Endothelial cell of umbilical vein (primary cell): ENCODE results near the gene LPP. TPM values are rescaled to one million over a fixed set of nuclear protein-coding genes. Genes with fewer than 3 reads are reported as not detected.

Experiments used
- BruUV-seq: library from RNA; stranded (reverse); fragments of 400-500 nt; replicated peaks from 2 replicates; lab custom pipeline; 2021; lab: Mats Ljungman, UMichigan
- CTCF ChIA-PET: fragments of 300-600, 350-600 bp; sonication (Branson Sonifier 250); formaldehyde crosslinking; loops from one replicate; lab custom pipeline; 2021; ENCODE audit warnings: antibody characterized with exemption, inconsistent platforms; lab: Charles Lee
- POLR2A ChIA-PET: fragments of 300-600, 350-600 bp; sonication (Branson Sonifier 250); formaldehyde crosslinking; loops from one replicate; lab custom pipeline; 2021; ENCODE audit warnings: antibody characterized with exemption, inconsistent platforms; lab: Charles Lee
- DNase-seq: peaks from one replicate; pipeline ENCODE4 v3.0.0-alpha.2; 2011; ENCODE audit warnings: low read depth, low spot score
- FAIRE-seq: peaks from 2 replicates; lab custom pipeline; 2011; peaks lifted over from hg19 to GRCh38; lab: Jason Lieb, UNC
- H2AFZ ChIP-seq: 2 replicates; pipeline ENCODE4 v1.6.0; 2012; ENCODE audit warnings: low read depth, low read length, control low read depth, inconsistent platforms
- H3K27ac ChIP-seq: 2 replicates; pipeline ENCODE4 v1.5.1; 2011; ENCODE audit warnings: low read depth, mild to moderate bottlenecking, control low read depth, low read length, moderate library complexity; ENCODE audit not compliant: insufficient read depth
- H3K27me3 ChIP-seq, 2 experiments: 2 replicates each; pipeline versions ENCODE4 v1.6.0 to v1.6.1; 2011; ENCODE audit warnings: low read length in 2 of 2, mixed read lengths in 1 of 2; ENCODE audit not compliant: control insufficient read depth in 2 of 2, insufficient read depth in 2 of 2
- H3K36me3 ChIP-seq, 2 experiments: 2 replicates in 1 of 2; 3 replicates in 1 of 2; pipeline ENCODE4 v1.5.1; 2011; ENCODE audit warnings: low read length in 2 of 2, mild to moderate bottlenecking in 1 of 2, moderate library complexity in 1 of 2; ENCODE audit not compliant: control insufficient read depth in 2 of 2, insufficient read depth in 2 of 2; ENCODE audit errors: extremely low read depth in 1 of 2
- H3K4me1 ChIP-seq: 3 replicates; pipeline ENCODE4 v1.5.1; 2011; ENCODE audit warnings: mild to moderate bottlenecking, low read length; ENCODE audit not compliant: control insufficient read depth, insufficient read depth; ENCODE audit errors: extremely low read depth
- H3K4me2 ChIP-seq: 2 replicates; pipeline ENCODE4 v1.6.1; 2011; ENCODE audit warnings: low read length, control low read depth, mixed read lengths; ENCODE audit not compliant: insufficient read depth
- H3K4me3 ChIP-seq, 3 experiments: fragments of 200-600 bp in 1 of 3; sonication (generic), shearing (Covaris generic) in 1 of 3; replicated peaks in 1 of 3; 2 replicates each; pipeline ENCODE4 v1.5.1; 2011 to 2016; ENCODE audit warnings: control low read depth in 3 of 3, low read length in 3 of 3, mild to moderate bottlenecking in 2 of 3, inconsistent platforms in 1 of 3, low read depth in 1 of 3, moderate library complexity in 1 of 3; ENCODE audit not compliant: insufficient read depth in 1 of 3
- H3K79me2 ChIP-seq: 2 replicates; pipeline ENCODE4 v1.6.0; 2012; ENCODE audit warnings: low read length, inconsistent platforms; ENCODE audit not compliant: control insufficient read depth, insufficient read depth
- H3K9ac ChIP-seq: replicated peaks from 2 replicates; pipeline ENCODE3; 2011; ENCODE audit warnings: low read length, control low read depth; ENCODE audit not compliant: insufficient read depth; ENCODE audit errors: extremely low read depth
- H3K9me1 ChIP-seq: replicated peaks from 3 replicates; pipeline ENCODE4 v1.6.0; 2011; ENCODE audit warnings: mild to moderate bottlenecking, low read length; ENCODE audit not compliant: control insufficient read depth, insufficient read depth; ENCODE audit errors: extremely low read depth
- H3K9me3 ChIP-seq: replicated peaks from 2 replicates; pipeline ENCODE4 v1.5.1; 2012; ENCODE audit warnings: low read length, inconsistent platforms; ENCODE audit not compliant: control insufficient read depth, insufficient read depth
- H4K20me1 ChIP-seq: replicated peaks from 2 replicates; pipeline ENCODE3; 2011; ENCODE audit warnings: mild to moderate bottlenecking, low read length; ENCODE audit not compliant: control insufficient read depth, insufficient read depth; ENCODE audit errors: extremely low read depth
- CTCF ChIP-seq, 2 donors: IDR thresholded peaks; 1 replicate in 1 of 2; 2 replicates in 1 of 2; pipeline ENCODE4 v1.5.1; 2011; ENCODE audit warnings: low read length in 2 of 2, mild to moderate bottlenecking in 2 of 2, moderate library complexity in 2 of 2, control low read depth in 1 of 2, inconsistent platforms in 1 of 2, low read depth in 1 of 2; ENCODE audit not compliant: insufficient read depth in 1 of 2; ENCODE audit errors: extremely low read depth in 1 of 2
- EZH2 ChIP-seq: IDR thresholded peaks from 2 replicates; pipeline ENCODE4 v1.6.1; 2012; ENCODE audit warnings: borderline replicate concordance, low read depth, mild to moderate bottlenecking, moderate library complexity, low read length, inconsistent platforms; ENCODE audit not compliant: severe bottlenecking
- FOS ChIP-seq: IDR thresholded peaks from 2 replicates; pipeline ENCODE4 v1.6.1; 2011; ENCODE audit warnings: mild to moderate bottlenecking, low read length, moderate library complexity, borderline replicate concordance; ENCODE audit not compliant: insufficient read depth
- GATA2 ChIP-seq: IDR thresholded peaks from 2 replicates; pipeline ENCODE4 v1.7.0; 2011; ENCODE audit warnings: low read depth, mild to moderate bottlenecking, moderate library complexity, mixed read lengths, low read length; ENCODE audit not compliant: insufficient read length, insufficient read depth
- JUN ChIP-seq: IDR thresholded peaks from 2 replicates; pipeline ENCODE4 v1.6.1; 2011; ENCODE audit warnings: borderline replicate concordance, low read depth; ENCODE audit not compliant: insufficient read length, insufficient read depth
- MAX ChIP-seq: IDR thresholded peaks from 2 replicates; pipeline ENCODE4 v1.6.1; 2011; ENCODE audit not compliant: insufficient read depth, insufficient read length
- MYC ChIP-seq: IDR thresholded peaks from one replicate; pipeline ENCODE4 v1.6.1; 2011; ENCODE audit warnings: mild to moderate bottlenecking, low read depth, low read length
- POLR2A ChIP-seq: IDR thresholded peaks from 2 replicates; pipeline ENCODE4 v1.6.1; 2012; ENCODE audit warnings: low read depth, mild to moderate bottlenecking, control low read depth, low read length
- POLR2AphosphoS5 ChIP-seq: IDR thresholded peaks from 2 replicates; pipeline ENCODE4 v1.6.1; 2012; ENCODE audit warnings: low read depth, mild to moderate bottlenecking, control low read depth, low read length, moderate library complexity; ENCODE audit not compliant: insufficient read depth
- dilution Hi-C: fragments of 300-500 bp; cut with MboI; formaldehyde crosslinking; loops from one replicate; pipeline ENCODE4 v1.15.0; 2019; ENCODE audit warnings: low sequenced_read_pairs; ENCODE audit not compliant: extremely low pct_ligation_motif_present
- intact Hi-C: fragments of 100-400 bp; cut with micrococcal nuclease; formaldehyde crosslinking; loops from one replicate; pipeline ENCODE4 v1.10.0; 2022
- polyA plus RNA-seq, 4 experiments: library from polyadenylated mRNA; depleted of rRNA in 3 of 4; stranded (reverse) in 3 of 4; unstranded in 1 of 4; fragments of >200 nt; gene quantifications; 2 replicates each; pipeline versions ENCODE4 v1.2.1 to v1.2.3, GENCODE V29; 2011 to 2012; ENCODE audit warnings: missing spikeins in 1 of 4
- total RNA-seq: library from RNA; stranded (reverse); gene quantifications from 2 replicates; pipeline ENCODE4 v1.2.3, GENCODE V29; 2021

LPP gene
- total and polyA plus RNA-seq, 2 donors (not counting 3 experiments of a cell fraction or from before 2014, with no cell fraction given), result 16.9 to 153 TPM

GRCh38 chr3:188760408-188760807, 606.5 kb downstream of the LPP start:
- CTCF ChIA-PET, result no interaction called here
- no peaks in the 10 kb centered on the region for H3K9me3 ChIP-seq
- no peaks in the 10 kb centered on the region for H3K9me1 ChIP-seq
- no peak overlapping the region for H3K4me2 ChIP-seq
- no peak for TF ChIP-seq POLR2A
- no peak for TF ChIP-seq FOS
- no peaks in the 10 kb centered on the region for H3K27me3 ChIP-seq
- no peak overlapping the region for H3K27ac ChIP-seq
- H2AFZ ChIP-seq, result no peak overlapping the region
- no peaks in the 10 kb centered on the region for H3K4me1 ChIP-seq
- peaks cover 0 to 2% of the 10 kb centered on the region in 2 experiments for H3K36me3 ChIP-seq
- BruUV-seq, result no TSS peak
- POLR2A ChIA-PET, result no interaction called here
- H4K20me1 ChIP-seq, result no peaks in the 10 kb centered on the region
- DNase-seq, result no peak
- dilution Hi-C loops, result no loop called here
- H3K79me2 ChIP-seq, result no peaks in the 10 kb centered on the region
- intact Hi-C loops, result no loop called here
- FAIRE-seq, result no peak
- no peak overlapping the region for H3K4me3 ChIP-seq
- H3K9ac ChIP-seq, result no peak overlapping the region

- ChIA-PET POLR2A (no interaction called here), CTCF (interaction anchor here (1.2 kb wide), 1 partner anchor 8 kb away, joined by 4 read pairs; no protein-coding TSS in a partner anchor)
- TF ChIP-seq MAX (no peak), FOS (no peak), JUN (no peak), POLR2AphosphoS5 (no peak), EZH2 (no peak), POLR2A (no peak), GATA2 (no peak), CTCF (IDR thresholded peaks at IDR 0.05; ENCODE audit: extremely low read depth in 1 of 2, insufficient read depth in 1 of 2, low read depth in 1 of 2, low read length in 2 of 2) (no peak), MYC (no peak)
- no TSS peak for BruUV-seq
- H3K27ac ChIP-seq, result no peak overlapping the region
- H3K9ac ChIP-seq, result no peak overlapping the region
- no peak overlapping the region for H2AFZ ChIP-seq
- H3K4me1 ChIP-seq, result no peaks in the 10 kb centered on the region
- intact Hi-C loops, result no loop called here
- DNase-seq (no peak), FAIRE-seq (no peak)
- dilution Hi-C loops, result no loop called here
- no peaks in the 10 kb centered on the region for H3K9me1 ChIP-seq
- no peaks in the 10 kb centered on the region for H3K79me2 ChIP-seq
- H3K36me3 ChIP-seq, result peaks cover 0 to 2% of the 10 kb centered on the region in 2 experiments
- no peaks in the 10 kb centered on the region for H3K9me3 ChIP-seq
- H3K4me3 ChIP-seq, result no peak overlapping the region
- no peaks in the 10 kb centered on the region for H4K20me1 ChIP-seq
- no peak overlapping the region for H3K4me2 ChIP-seq
- no peaks in the 10 kb centered on the region for H3K27me3 ChIP-seq
Observed at GRCh38 chr3:188761439-188761838, 607.5 kb downstream of the LPP start.
